GM21723 (cell line): ENCODE data around the gene STOX2.

Experiments
- ATAC-seq: cut with Tn5 transposase; IDR thresholded peaks from one replicate; pipeline ENCODE4 v1.9.1; 2021; ENCODE audit warnings: mild to moderate bottlenecking, moderate library complexity; ENCODE audit not compliant: unreplicated experiment

The STOX2 gene

GRCh38 chr4:183905081-183905592 is at the start of gene STOX2:
TSS of gene STOX2 (plus strand) at chr4:183905307. CDS start at chr4:183906791, 1,484 bp downstream.
- ATAC-seq = no peak

- ATAC-seq = no peak
Measured at GRCh38 chr4:183855323-183856190, 49.5 kb upstream of the STOX2 start.

GRCh38 chr4:183857040-183857439 is 48.1 kb upstream of the STOX2 start:
- ATAC-seq = no peak

- no peak for ATAC-seq
Measured at GRCh38 chr4:183858011-183858615, 47.0 kb upstream of the STOX2 start.

- no peak for ATAC-seq
Measured at GRCh38 chr4:183860119-183860518, 45.0 kb upstream of the STOX2 start.

GRCh38 chr4:183860731-183861130 is 44.4 kb upstream of the STOX2 start:
- no peak for ATAC-seq

GRCh38 chr4:183861426-183861825 is 43.7 kb upstream of the STOX2 start:
- ATAC-seq = no peak

- ATAC-seq = no peak
Measured at GRCh38 chr4:183863155-183863825, 41.8 kb upstream of the STOX2 start.

GRCh38 chr4:183867247-183867646 is 37.9 kb upstream of the STOX2 start:
- ATAC-seq = no peak

GRCh38 chr4:183870997-183871396 is 34.1 kb upstream of the STOX2 start:
- ATAC-seq = no peak

GRCh38 chr4:183871581-183871980 is 33.5 kb upstream of the STOX2 start:
- ATAC-seq = no peak

GRCh38 chr4:183872531-183872930 is 32.6 kb upstream of the STOX2 start:
- ATAC-seq = no peak

GRCh38 chr4:183873409-183874185 is 31.5 kb upstream of the STOX2 start:
- ATAC-seq = no peak

- no peak for ATAC-seq
Measured at GRCh38 chr4:183875251-183875825, 29.8 kb upstream of the STOX2 start.

- no peak for ATAC-seq
Measured at GRCh38 chr4:183876268-183876934, 28.7 kb upstream of the STOX2 start.

- ATAC-seq = no peak
Measured at GRCh38 chr4:183878251-183878970, 26.7 kb upstream of the STOX2 start.

GRCh38 chr4:183885205-183885720 is 19.8 kb upstream of the STOX2 start:
- no peak for ATAC-seq

- no peak for ATAC-seq
Measured at GRCh38 chr4:183887351-183887750, 17.8 kb upstream of the STOX2 start.

GRCh38 chr4:183888564-183888963 is 16.5 kb upstream of the STOX2 start:
- ATAC-seq = no peak
